H54 (cell line): ENCODE data around the gene COBL.

Source experiments
- DNase-seq: peaks from one replicate; pipeline ENCODE4 v3.0.0; 2011; ENCODE audit warnings: low spot score, mixed read lengths; ENCODE audit not compliant: insufficient read length
- FAIRE-seq: peaks from 3 replicates; lab custom pipeline; 2011; peaks lifted over from hg19 to GRCh38; lab: Jason Lieb, UNC
- POLR2A ChIP-seq: IDR thresholded peaks from 2 replicates; pipeline ENCODE4 v1.6.1; 2011; ENCODE audit warnings: low read depth, mild to moderate bottlenecking, low read length

COBL gene

GRCh38 chr7:51340936-51341335 lies 24.3 kb upstream of the COBL start:
- DNase-seq (no peak), FAIRE-seq (no peak)
- TF ChIP-seq POLR2A, result no peak

- no peak for FAIRE-seq
- DNase-seq, result no peak
- TF ChIP-seq POLR2A, result no peak
These were observed 23.6 kb upstream of the COBL start for GRCh38 chr7:51340029-51340838.

- FAIRE-seq (no peak), DNase-seq (no peak)
- TF ChIP-seq POLR2A, result no peak
These were observed 18.4 kb upstream of the COBL start for GRCh38 chr7:51335057-51335456.

GRCh38 chr7:51329696-51330263 lies 13.2 kb upstream of the COBL start:
- FAIRE-seq (no peak), DNase-seq (no peak)
- no peak for TF ChIP-seq POLR2A

GRCh38 chr7:51328351-51328801 lies 11.8 kb upstream of the COBL start:
- DNase-seq (no peak), FAIRE-seq (no peak)
- no peak for TF ChIP-seq POLR2A

GRCh38 chr7:51327287-51327717 lies 10.7 kb upstream of the COBL start:
- no peak for TF ChIP-seq POLR2A
- FAIRE-seq (no peak), DNase-seq (no peak)

- FAIRE-seq, result no peak
- no peak for TF ChIP-seq POLR2A
These were observed 10.2 kb upstream of the COBL start for GRCh38 chr7:51326656-51327286.

GRCh38 chr7:51325908-51326307 lies 9.3 kb upstream of the COBL start:
- TF ChIP-seq POLR2A, result no peak
- DNase-seq, result no peak
- no peak for FAIRE-seq

More at GRCh38 chr7:51326656-51327286, 10.2 kb upstream of the COBL start:
- no peak for DNase-seq

- no peak for TF ChIP-seq POLR2A
- no peak for DNase-seq
- FAIRE-seq, result no peak
These were observed 8.7 kb upstream of the COBL start for GRCh38 chr7:51325261-51325676.

- DNase-seq (no peak), FAIRE-seq (no peak)
- no peak for TF ChIP-seq POLR2A
These were observed 7.7 kb upstream of the COBL start for GRCh38 chr7:51324206-51324898.

GRCh38 chr7:51321961-51322515 lies 5.4 kb upstream of the COBL start:
- FAIRE-seq, result no peak

GRCh38 chr7:51318886-51319579 lies 2.4 kb upstream of the COBL start:
- FAIRE-seq (no peak), DNase-seq (no peak)
- TF ChIP-seq POLR2A, result no peak

More at GRCh38 chr7:51321961-51322515, 5.4 kb upstream of the COBL start:
- DNase-seq, result no peak
- no peak for TF ChIP-seq POLR2A

GRCh38 chr7:51318001-51318400 lies 1.4 kb upstream of the COBL start:
- DNase-seq (no peak), FAIRE-seq (no peak)
- TF ChIP-seq POLR2A, result no peak
